Ascending aorta (tissue), 2 donors: ENCODE results near the gene RTL10. TPM values are rescaled to one million over a fixed set of nuclear protein-coding genes. Genes with fewer than 3 reads are reported as not detected.

Experiments used
- DNase-seq, 2 donors: peaks; one replicate each; pipeline ENCODE4 v3.0.0-alpha.2; 2019; ENCODE audit warnings: low spot score in 2 of 2
- H3K27ac ChIP-seq, 2 donors: fragments of 200-600 bp; sonication (generic); one replicate each; pipeline ENCODE4 v1.5.1; 2016 to 2017; ENCODE audit warnings: mild to moderate bottlenecking in 1 of 2
- H3K27me3 ChIP-seq: fragments of 200-600 bp; sonication (generic); one replicate; pipeline ENCODE4 v1.5.1; 2017
- H3K36me3 ChIP-seq, 2 donors: fragments of 200-600 bp; sonication (generic); one replicate each; pipeline ENCODE4 v1.5.1; 2016
- H3K4me1 ChIP-seq, 2 donors: fragments of 200-600 bp; sonication (generic); one replicate each; pipeline ENCODE4 v1.5.1; 2016 to 2017; ENCODE audit warnings: mild to moderate bottlenecking in 1 of 2
- H3K4me3 ChIP-seq, 2 donors: fragments of 200-600 bp; sonication (generic); one replicate each; pipeline ENCODE4 v1.5.1; 2016 to 2017; ENCODE audit warnings: mild to moderate bottlenecking in 1 of 2
- H3K9me3 ChIP-seq, 2 donors: fragments of 200-600 bp; sonication (generic); one replicate each; pipeline ENCODE4 v1.5.1; 2016
- CTCF ChIP-seq, 3 experiments: fragments of 200-600 bp in 2 of 3; fragments of 450-650 bp in 1 of 3; sonication (generic) in 2 of 3; IDR thresholded peaks; one replicate each; pipeline ENCODE4 v1.5.1; 2016 to 2019; ENCODE audit warnings: antibody characterized with exemption in 3 of 3, mild to moderate bottlenecking in 1 of 3, moderate library complexity in 1 of 3
- intact Hi-C: fragments of 100-400 bp; cut with DNase I; formaldehyde crosslinking; loops from one replicate; pipeline ENCODE4 v1.15.1; 2023
- total RNA-seq: library from RNA; depleted of rRNA; stranded (reverse); fragments of >200 nt; gene quantifications from one replicate; pipeline ENCODE4 v1.1.0, GENCODE V29; 2016

Gene RTL10
- total RNA-seq, 1 donor from 2014 or later = 8.8 TPM

DNA sequence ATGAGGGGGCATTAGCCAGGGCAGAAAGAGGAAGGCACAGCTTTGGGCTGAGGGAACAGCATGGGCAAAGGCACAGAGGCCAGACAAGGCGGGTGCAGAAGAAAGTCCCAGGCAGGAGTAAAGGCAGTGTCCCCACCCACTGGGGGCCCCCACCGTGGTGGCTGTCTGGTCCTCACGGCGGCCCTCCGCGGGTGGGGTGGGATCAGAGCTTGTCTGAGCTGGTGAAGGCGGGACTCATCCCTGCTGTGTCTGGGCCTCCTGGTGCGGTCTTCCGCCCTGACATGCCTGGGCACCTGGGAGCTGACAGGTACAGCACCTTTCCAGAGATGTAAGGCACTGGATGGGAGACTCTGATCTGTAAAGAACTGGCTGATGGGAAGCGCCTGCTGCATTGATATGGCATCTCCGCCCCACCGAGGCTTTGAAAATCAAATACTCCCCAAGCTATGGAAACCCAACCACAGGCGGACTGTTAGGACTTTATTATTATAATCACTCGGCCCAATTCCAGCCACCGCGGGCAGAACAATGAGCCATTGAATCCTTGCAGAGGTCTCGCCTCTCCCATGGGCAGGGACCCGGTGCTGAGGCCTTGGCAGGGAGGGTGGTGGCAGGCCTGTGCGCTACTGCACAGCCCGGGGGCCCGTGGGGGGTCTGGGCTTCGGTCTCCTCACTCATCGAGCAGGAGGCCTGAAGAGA lies 14.2 kb upstream of the RTL10 start:
- no peaks in the 10 kb centered on the region for H3K4me1 ChIP-seq
- DNase-seq = peak in 1 of 2 donors; percentile 60
- intact Hi-C loops = no loop called here

GRCh38 chr22:19868333-19868732 lies 13.7 kb upstream of the RTL10 start:
- no peak overlapping the region for H3K4me3 ChIP-seq
- H3K27ac ChIP-seq = no peak overlapping the region
- H3K9me3 ChIP-seq = no peaks in the 10 kb centered on the region
- H3K36me3 ChIP-seq = no peaks in the 10 kb centered on the region
- intact Hi-C loops = no loop called here
- DNase-seq = no peak
- no peak for TF ChIP-seq CTCF (IDR thresholded peaks at IDR 0.05)
- H3K27me3 ChIP-seq = no peaks in the 10 kb centered on the region
- no peaks in the 10 kb centered on the region for H3K4me1 ChIP-seq

More for the DNA sequence above, 14.2 kb upstream of the RTL10 start:
- Histone ChIP-seq H3K4me3 (no peak overlapping the region), H3K27me3 (no peaks in the 10 kb centered on the region), H3K27ac (no peak overlapping the region), H3K9me3 (no peaks in the 10 kb centered on the region), H3K36me3 (no peaks in the 10 kb centered on the region)
- TF ChIP-seq CTCF (IDR thresholded peaks at IDR 0.05) = no peak

DNA sequence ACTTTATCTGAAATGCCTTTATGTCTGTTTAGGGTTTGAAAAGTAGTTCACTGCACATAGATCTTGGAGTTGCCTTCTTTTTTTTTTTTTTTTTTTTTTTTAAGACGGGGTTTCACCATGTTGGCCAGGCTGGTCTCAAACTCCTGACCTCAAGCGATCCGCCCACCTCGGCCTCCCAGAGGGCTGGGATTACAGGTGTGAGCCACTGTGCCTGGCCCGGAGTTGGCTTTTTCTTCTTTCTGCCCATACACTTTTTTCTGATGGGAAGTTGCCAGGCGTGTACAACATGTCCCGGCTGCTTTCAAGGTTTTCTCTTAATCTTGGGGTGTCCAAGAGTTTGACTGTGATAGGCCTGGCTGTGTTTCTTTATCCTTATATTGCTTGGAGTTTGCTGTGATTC lies 12.9 kb upstream of the RTL10 start:
- Histone ChIP-seq H3K27ac (no peak overlapping the region), H3K27me3 (no peaks in the 10 kb centered on the region), H3K9me3 (no peaks in the 10 kb centered on the region), H3K4me3 (no peak overlapping the region), H3K4me1 (no peaks in the 10 kb centered on the region), H3K36me3 (no peaks in the 10 kb centered on the region)
- DNase-seq = no peak
- intact Hi-C loops = no loop called here
- TF ChIP-seq CTCF (IDR thresholded peaks at IDR 0.05) = no peak

GRCh38 chr22:19866665-19867009 lies 12.0 kb upstream of the RTL10 start:
- Histone ChIP-seq H3K27me3 (no peaks in the 10 kb centered on the region), H3K4me1 (no peaks in the 10 kb centered on the region), H3K9me3 (no peaks in the 10 kb centered on the region), H3K27ac (no peak overlapping the region), H3K4me3 (no peak overlapping the region), H3K36me3 (no peaks in the 10 kb centered on the region)
- TF ChIP-seq CTCF (IDR thresholded peaks at IDR 0.05) = no peak
- DNase-seq = no peak
- intact Hi-C loops = no loop called here

DNA sequence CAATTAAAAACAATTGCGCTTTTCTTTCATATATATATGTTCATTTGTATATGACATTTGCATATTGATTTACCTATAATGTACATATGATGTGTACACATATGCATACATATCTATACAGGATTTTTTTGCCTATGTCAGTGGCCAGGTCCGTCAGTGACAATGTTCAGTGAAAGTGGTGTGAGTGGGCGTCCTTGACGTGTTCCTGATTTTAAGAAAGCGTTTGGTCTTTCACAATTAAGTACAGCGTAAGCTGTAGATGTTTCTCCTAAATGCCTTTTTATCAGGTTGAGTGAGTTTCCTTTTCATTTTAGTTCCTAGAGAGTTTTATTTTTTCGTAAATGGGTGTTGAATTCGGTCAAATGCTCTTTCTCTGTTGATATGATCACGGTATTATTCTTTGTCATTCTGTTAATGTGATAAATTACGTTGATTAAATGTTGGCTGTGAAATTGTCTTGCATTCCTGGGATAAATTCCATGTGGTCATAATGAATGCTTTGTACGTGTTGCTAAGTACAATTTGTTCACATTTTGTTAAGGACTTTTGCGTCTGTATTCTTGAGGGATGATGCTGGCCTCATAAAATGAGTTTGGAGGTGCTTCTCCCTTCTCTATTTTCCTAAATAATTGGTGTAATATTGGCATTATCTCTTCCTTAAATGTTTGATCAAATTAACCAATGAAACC lies 10.6 kb upstream of the RTL10 start:
- H3K4me1 ChIP-seq = no peaks in the 10 kb centered on the region
- intact Hi-C loops = no loop called here
- H3K36me3 ChIP-seq = no peaks in the 10 kb centered on the region
- H3K9me3 ChIP-seq = no peaks in the 10 kb centered on the region
- DNase-seq = no peak
- no peaks in the 10 kb centered on the region for H3K27me3 ChIP-seq
- H3K27ac ChIP-seq = no peak overlapping the region
- H3K4me3 ChIP-seq = no peak overlapping the region
- TF ChIP-seq CTCF (IDR thresholded peaks at IDR 0.05) = no peak
